DMS53 treated with DMSO at 0.1 percent for 48 hours (cell line): ENCODE results near the gene ARHGEF9.
A peak's percentile ranks its signal among the peaks of the same experiment; 100 is the strongest.

Source experiments
- DNase-seq: peaks from one replicate; lab custom pipeline; 2025; ENCODE audit not compliant: unreplicated experiment; lab: John Stamatoyannopoulos, UW

The ARHGEF9 gene

DNA sequence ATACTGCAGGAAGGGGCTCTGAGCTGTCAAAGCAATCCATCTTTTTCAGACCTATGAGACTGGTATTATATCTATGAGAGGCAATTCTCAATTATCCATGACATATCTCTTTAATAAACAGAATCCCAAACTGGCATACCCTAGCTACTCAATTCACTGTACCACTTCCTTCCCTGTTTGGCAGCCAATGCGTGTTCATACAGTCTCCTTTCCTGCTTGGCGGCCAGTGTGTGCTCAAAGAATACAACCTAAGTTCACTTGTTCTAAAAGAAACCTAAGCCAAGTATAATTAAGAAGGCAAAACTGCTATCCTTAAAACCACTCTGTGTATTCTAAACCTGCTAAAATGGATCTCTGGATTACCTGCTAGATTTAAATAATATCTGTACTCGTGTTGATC lies 38.3 kb downstream of the ARHGEF9 start:
- DNase-seq = no peak

DNA sequence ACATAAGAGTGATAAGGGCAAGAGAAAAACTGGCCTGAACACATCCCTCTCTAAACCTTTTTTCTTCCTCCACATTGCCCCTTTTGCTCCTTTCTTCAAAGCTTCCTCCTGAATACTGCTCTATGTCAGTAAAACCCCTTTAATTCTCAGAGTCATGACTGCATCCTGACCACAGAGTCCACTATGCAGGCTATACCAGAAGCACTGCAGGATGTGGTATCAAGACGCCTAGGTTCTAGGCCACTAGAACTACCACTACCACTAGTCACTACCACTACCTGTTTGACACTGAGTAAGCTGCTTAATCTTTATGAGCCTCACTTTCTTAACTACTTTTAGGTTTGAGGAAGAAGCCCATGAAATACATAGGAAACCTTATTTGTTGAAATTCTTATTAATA lies 38.7 kb downstream of the ARHGEF9 start:
- no peak for DNase-seq

DNA sequence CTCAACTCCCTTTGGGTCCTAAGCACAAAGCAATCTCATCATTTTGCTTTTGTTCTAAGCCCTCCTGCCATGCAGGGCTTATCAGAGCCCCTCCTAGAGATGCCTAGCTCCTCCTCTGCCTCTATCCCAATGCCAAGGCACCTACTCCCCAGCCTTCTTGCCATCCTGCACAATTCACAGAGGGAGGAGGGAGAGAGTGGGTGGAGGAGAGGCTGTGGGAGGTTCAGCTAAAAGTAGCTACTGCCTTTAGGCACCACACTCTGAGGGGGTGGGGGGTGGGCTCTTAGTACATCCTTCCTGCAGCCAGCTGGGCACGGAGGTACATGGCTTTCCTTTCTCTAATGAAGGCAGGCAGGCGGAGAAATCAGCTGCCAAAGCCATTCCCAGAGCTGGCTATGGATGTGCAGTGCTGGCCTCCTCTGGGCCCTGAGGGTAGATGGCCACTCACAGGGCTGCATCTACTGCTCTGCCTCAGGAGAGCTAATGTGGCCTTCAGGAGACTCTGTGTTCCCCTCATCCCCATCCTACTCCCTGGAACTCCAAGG lies 40.1 kb downstream of the ARHGEF9 start:
- DNase-seq = no peak

DNA sequence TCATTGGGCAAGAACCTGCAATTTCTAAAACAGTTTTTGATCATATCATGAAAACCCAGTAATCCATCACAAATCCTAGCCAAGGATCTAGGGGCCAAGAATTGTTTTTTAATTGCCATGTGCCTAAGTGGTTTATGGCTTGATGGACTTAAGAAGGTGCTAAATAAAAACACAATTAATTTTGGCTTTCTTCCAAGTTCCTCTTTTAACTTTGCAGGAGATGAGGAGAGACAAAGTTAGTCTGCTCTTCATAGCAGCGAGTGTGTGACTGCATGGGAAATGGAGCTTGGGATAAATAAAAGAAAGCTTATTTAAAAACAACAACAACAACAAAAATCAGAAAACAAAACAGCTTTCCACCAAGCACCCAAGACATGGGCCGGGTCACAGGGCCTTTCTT lies 41.4 kb downstream of the ARHGEF9 start:
- DNase-seq = no peak

DNA sequence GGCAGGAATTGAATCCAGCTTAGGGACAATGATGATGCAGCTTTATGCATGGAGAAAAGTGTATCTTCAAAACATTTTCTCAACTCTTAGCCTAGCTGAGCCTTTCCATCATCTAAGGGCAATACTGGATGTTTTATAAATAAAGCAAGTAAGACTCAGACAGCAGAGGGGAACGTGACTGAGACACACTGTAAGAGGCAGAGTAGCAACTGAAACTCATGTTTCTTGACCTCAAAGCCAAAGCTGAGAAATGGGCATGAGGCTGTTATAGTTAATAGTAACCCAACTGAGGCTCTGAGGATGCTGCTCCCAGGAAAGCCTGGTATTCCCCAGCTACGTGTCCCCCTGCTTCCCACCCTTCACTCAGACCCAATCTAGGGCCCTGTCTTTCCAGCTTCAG lies 44.6 kb downstream of the ARHGEF9 start:
- no peak for DNase-seq

DNA sequence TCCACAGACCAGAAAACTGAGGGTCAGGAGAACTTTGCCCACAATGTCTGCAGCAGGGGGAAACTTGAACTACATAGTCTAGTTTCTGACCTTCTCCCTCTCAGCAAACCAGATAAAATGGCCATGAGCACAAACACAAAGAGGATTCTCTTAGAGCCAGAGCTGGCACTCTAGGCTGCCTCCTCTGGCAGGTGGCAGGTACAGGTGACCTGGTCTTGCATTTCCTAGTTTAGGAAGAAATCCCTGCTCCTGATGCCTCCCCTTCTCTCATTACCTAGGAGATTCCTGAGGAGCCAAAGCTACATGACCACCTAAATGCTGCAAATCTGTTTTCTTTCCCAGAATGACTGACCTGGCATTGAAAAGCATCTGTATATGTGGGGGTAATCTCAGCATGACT lies 45.1 kb downstream of the ARHGEF9 start:
- DNase-seq = no peak

DNA sequence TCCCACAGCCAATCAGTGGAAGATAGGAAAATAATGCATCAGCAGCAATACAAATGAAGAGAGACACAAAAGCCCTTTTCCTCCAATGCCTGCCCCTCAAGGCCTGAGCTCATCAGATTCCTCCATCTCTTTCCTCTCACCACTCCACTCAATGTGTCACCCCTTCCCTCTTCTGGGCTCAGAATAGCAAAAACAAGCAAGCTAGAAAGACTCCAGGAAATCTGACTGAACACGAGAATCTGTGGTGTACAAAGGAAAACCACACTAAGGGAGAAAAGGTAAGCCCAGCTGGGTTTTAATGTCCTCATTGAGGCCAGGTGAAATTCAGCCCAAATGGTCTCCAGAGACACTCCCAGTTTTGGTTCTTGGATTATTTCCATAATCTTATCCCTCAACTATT lies 46.3 kb downstream of the ARHGEF9 start:
- no peak for DNase-seq

DNA sequence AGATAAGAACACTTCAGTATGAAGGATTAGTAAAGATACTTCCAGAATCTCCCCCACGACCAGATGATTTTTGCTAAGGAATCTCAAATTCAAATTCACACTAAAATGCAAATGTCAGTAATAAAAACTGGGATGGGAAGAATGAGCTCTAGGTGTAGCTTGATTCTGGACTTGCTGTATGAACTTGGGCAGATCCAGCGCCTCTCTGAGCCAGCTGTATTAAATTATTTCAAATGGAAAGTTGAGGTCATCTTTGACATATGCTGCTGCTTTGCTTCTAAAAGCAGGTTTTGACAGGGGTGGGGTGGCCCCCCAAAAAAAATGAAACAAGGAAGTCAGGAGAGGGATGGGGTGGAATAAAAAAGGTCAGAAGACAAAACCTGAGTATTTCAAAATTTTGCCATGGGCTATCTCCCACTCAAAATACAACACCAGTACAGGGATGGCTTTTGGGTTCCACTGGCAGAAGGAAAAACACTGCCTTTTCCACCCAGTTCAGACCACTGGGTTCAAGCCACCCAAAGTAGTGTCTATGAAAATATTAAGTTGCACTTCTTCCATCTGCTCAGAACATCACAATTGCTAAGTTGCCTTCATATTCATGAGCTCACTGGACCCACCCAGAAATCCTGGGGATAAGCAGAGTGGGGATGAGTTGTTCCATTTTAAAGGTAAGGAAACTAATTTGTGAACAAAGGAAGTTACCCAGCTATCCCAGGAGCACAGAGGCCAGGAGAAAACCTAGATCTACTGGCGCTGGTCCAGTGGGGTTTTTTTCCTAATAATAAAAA lies 47.7 kb downstream of the ARHGEF9 start:
- no peak for DNase-seq

DNA sequence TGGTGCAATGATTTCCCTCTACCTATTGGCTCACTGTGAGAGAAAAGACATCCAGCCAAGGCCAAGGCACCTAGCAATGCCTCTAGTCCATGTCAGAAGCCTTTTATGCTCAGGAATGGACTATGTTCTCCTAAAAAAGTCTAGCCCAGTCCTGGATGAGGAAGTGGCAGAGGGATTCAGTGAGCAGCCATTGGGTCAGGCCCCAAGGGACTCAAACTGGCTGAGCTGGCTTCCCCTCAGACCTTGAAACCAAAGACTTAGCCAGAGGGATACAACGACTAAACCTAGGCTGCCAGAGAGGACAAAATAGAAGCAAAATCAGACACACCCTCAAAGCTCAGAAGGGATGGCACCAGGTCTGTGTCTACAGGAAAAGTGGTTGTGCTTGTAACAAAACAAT lies 49.1 kb downstream of the ARHGEF9 start:
- DNase-seq = no peak

DNA sequence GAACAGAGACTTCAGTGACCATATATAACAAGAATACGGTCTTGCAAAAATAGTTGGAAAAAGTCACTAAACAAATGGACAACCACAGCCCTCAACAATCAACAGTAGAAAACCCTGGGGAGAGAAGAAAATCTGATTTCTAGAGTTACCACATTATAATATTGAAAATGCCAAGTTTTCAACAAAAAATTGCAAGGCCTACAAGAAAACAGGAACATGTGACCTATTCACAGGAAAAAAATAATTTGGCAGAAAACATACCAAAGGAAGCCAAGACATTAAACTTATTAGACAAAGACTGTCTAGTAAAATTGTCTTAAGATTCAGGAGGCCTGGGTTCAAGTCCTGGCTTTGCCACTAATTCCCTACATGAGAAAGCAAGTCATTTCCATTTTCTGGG lies 64.7 kb downstream of the ARHGEF9 start:
- no peak for DNase-seq

DNA sequence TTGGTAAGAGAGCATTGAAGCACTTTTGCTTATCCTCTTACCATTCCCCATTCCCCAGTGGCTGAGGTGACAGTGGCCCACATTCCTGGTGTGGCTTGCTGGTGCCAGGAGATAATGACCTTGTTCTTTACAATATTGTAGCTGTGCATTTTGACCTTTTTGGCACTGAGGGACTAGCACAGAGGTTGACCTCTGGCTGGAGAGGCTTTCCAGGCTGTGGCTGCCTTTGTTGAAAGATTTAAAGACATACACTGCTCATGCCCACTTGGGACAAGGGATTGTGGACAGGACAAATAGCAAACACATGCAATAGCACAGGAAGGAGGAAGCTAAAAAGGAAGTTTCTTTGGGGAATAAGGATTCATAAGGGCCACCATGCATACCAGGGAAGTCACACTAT lies 65.4 kb downstream of the ARHGEF9 start:
- DNase-seq = no peak

DNA sequence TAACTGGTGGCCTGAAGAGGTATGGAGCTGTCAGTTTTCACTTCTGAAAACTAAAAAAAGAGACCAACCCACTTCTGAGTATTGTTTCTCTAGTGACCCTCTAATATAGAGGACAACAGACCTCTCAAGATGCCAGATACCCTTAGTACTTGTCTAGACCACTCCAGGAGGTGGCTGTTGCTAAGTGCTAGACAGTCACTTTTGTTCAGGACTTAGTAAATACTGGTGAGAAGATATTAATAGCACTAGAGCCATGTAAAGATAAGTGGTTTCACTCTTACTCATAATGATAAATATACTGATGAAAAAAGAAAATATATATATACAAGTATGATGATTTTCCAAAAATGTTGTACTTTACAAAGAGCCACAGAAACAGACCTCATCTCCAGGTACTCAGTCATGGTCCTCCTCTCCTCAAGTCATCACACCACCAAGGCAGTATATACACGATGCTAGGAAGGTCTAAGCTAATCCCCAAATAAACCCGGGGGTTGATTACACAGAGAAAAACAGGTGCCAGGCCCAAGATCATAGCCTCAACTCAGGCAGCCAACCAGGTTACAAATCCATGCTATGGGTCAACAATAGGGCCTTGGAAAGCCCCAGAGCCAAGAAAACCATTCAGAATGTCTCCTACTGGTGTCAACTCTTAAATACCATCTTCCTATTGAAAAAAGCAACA lies 66.9 kb downstream of the ARHGEF9 start:
- no peak for DNase-seq

DNA sequence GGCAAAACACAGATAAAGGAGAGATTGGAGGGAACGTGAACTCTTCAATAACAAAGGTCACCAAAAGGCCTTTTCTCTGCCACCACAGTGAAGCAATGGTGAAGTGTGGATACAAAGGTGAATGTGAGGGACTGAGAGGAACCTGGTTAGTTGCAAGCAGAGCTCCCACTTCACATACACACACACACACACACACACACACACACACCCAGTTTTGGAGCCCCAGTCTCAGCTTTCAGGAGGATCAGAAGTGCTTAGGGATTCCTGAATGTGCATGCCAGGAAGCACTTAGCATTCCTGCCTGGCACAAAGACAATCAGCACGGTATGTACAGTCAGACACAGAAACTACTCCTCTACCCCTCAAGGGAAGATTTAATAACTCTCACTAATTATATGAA lies 71.5 kb downstream of the ARHGEF9 start:
- no peak for DNase-seq

DNA sequence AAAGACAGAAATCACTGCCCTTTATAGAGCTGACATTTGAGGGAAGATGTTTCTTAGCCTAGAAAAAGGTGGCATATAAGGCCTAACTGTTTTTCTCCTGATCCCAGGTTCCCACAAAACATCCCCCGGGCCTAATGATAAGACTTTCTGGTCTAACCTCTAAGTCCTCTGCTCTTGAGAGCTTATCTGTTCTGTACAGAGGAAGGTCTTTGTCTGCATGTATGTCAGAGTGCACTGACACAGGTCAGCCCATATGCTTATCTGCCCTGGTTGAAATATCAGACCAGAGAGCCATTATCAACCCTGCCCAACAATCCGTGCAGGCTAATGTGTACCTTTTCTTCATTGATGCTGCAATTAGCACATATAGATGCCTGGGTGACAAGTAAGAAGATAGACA lies 76.2 kb downstream of the ARHGEF9 start:
- DNase-seq = no peak

DNA sequence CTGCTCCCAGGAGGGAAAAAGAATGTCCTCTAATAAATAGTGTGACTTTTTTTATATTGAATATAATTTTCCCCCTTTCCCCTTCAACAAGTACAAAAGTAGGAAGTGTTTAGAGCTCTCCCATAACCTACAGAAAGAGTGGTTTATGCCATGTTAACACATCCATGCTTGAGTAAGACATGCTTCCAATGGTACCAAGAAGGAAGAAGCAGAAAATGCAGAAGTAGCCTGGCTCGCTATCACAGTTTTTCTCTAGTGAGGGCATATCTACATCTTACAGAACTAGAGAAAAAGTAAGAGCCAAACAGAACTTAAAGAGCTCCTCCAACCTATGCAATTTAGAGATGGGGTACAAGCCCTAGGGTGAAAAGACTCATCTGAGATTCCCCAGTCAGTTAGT lies 82.5 kb downstream of the ARHGEF9 start:
- no peak for DNase-seq

DNA sequence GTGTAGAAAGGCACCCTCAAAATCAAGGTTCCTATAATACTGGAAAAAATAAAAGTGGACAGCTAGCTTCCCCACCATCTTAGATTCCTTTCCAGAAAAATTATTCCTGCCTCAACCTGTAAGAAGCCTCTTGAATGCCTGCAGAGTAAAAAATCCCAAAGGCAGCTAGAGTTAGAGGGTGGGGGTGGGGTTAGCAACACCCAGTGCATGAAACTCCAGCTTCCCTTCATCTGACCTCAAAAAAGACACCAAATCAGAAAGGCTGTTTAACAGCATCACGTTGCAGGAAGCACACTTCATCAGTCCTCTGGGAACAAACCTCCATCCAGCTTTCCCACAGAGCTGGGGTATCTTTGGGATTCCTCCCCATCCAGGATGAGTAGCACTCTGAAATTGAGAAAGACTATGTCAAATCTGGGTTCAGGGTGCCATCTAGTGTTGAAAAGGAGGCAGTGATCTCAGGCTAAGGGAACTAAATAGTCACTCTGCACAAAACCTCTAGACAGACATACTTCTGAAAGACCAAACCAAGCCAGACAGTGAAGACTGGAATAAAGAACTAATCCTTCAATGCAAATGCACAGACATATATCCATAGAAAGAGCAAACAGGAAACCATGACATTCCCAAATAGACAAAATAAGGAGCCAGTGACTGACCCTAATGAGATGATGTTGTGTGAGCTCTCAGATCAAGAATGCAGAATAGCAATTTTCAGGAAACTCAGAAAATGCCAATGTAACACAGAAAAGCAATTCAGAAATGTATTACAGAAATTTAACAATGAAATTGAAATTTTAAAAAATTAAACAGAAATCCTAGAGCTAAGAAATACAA lies 97.9 kb downstream of the ARHGEF9 start:
- DNase-seq = peak; percentile 43

DNA sequence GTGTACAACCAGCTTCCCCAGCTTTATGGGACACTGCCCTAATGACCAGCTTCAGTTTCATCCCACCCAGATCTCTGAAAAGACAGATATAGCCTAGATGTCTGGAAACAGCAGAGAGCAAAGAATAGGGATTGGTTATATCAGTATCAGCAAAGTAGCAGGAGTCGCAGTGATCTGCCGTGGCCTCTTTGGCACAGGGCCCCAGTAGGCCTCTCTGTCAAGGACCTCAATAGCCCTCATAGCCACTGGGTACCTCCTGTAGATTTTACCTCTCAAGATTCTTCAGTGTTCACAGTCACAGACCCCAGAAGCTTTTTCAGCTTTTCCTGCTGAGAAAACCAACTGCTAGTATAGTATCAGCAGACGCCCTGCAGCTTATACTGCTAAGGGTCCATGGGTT lies 104.6 kb downstream of the ARHGEF9 start:
- DNase-seq = no peak

DNA sequence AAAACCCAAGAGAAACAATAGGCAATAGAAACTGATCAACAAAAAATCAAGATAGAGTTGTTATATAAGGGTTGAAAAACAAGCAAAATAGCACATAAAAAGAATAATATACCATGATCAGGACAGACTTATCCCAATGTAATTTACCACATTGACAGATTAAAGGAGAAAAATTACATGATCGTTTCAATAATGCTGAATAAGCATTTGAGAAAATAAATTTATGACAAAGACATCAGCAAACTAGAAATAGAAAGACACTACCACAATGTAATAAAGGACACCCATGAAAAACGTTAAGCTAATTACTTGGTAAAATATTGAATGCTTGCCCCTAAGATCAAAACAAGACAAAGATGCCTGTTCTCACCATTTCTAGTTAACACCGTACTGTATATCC lies 105.6 kb downstream of the ARHGEF9 start:
- DNase-seq = no peak

DNA sequence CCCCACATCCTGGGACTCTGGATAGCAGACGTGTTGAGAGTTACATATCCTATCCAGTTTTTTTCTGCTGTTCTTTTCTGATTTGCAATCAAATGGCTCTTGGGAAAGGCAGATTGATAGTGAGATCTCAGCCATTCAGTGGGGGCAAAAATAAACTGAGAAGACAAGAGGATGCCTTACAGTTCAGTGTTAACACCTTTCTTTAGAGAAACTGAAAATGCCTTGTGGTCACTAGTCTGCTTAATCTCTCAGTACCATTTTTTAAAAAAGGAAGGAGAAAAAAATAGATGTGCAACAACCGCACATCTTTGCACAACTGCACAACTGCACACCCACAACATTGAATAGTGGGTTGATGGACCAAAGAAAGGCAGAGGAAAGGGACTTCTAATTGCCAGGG lies 109.3 kb downstream of the ARHGEF9 start:
- DNase-seq = no peak

DNA sequence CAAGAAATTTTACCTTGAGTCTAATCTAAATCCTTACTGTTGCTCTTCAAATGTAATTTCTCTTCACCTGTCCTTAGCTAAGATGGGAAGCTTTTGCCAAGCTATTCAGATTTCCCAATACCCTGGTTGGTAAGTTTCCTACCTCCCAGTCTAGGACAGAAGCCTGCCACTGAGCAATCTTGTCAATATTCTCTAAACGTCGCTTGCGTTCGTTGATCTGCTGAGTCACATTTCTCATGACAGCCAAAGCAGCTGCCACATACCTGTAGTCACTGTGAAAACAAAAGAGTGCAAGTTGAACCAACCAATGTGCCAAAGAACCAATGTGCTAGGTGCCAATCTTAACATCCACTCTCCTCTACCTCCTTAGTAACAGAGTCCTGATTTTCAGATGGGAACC lies 111.1 kb downstream of the ARHGEF9 start:
- no peak for DNase-seq

DNA sequence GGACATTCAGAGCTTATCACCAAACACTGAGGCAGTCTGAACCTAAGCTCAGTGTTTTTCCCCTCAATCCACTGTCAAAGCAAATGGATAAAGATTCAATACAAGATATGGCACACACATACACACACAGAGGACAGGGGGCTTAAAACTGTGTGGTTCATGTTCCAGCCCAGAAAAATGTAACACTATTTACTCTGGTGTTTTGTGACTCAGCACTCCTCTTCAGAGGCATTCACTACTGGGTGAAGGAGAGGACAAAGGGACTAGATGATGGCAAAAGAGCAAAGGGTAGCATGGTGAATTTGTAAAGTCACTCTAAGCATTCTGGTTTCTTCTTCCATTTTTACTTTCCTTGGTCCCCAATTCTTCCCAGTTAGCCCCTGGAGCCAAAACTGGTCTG lies 120.3 kb downstream of the ARHGEF9 start:
- no peak for DNase-seq

DNA sequence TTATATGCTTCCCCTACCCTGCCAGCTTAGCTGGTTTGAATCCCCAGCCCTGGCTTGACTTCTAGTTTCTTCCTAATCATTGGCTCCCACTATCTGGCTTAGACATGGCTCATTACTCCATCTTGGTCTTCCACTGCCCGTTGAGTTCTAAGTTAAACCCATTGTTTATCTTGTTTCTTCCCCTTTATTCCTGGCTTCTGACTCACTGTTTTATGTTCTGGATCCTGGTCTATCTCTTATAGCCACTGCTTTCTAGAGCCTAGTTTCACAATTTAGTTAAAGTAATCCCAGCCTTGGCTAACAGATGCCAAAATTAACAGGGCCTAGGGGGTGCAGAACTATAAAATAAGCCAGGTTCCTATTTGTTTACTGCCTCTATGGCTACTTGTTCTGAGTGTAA lies 120.9 kb downstream of the ARHGEF9 start:
- no peak for DNase-seq
